GM19023 (cell line): ENCODE data around the gene MAP7.
A peak's percentile ranks its signal among the peaks of the same experiment; 100 is the strongest.
"Not testable (repeated sequence)": the region's sequence is repeated elsewhere in the genome, so short reads cannot be mapped to it uniquely, and the experiment has no call there.

Experiments
- ATAC-seq: cut with Tn5 transposase; IDR thresholded peaks from one replicate; pipeline ENCODE4 v1.9.1; 2021; ENCODE audit warnings: mild to moderate bottlenecking, moderate library complexity; ENCODE audit not compliant: unreplicated experiment

MAP7 gene

GRCh38 chr6:136550330-136551071 lies at the start of gene MAP7:
TSS of gene MAP7 (minus strand) at chr6:136550422. CDS start at chr6:136550408, 14 bp downstream.
- ATAC-seq, result peak; percentile 81

GRCh38 chr6:136599329-136600011 lies 49.2 kb upstream of the MAP7 start:
- no peak for ATAC-seq

GRCh38 chr6:136598048-136598447 lies 47.8 kb upstream of the MAP7 start:
- no peak for ATAC-seq

GRCh38 chr6:136594671-136595070 lies 44.4 kb upstream of the MAP7 start:
- no peak for ATAC-seq

- peak; percentile 93 for ATAC-seq
Measured at GRCh38 chr6:136593748-136594490, 43.7 kb upstream of the MAP7 start.

DNA sequence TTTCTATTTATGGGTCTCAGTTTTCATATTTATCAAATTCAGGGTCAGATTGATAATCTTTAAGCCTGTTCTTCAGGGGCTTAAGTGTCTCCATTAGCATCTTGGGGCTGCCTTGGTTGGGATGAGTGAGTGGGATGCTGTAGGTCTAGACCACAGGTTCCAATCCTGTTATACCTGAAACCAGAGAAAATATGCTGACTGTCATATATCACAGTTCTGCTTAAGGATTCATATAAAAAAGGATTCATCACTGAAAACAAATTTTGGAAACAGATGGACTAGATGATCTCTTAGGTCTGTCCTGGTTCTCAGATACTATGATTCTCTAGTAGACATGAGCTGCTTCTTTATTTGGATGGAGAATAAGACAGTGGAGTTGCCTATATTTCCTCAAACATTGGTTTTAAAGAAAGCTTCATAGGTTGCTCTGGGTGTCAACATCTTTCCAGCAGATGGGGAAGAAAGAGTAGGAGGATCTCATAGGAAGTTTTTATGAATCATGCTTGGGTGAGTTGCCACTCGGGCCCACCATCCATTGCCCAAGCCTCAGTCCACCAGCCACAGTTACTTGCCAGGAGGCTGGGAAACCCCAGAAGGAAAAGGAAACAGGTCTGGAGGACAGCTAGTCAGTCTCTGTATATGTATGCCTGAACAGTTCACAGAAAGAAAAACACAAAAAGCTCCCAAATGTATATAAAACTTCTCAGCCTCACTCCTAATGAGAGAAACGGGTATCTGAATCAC lies 42.9 kb upstream of the MAP7 start:
- ATAC-seq, result no peak

- no peak for ATAC-seq
Measured at GRCh38 chr6:136591617-136592016, 41.4 kb upstream of the MAP7 start.

DNA sequence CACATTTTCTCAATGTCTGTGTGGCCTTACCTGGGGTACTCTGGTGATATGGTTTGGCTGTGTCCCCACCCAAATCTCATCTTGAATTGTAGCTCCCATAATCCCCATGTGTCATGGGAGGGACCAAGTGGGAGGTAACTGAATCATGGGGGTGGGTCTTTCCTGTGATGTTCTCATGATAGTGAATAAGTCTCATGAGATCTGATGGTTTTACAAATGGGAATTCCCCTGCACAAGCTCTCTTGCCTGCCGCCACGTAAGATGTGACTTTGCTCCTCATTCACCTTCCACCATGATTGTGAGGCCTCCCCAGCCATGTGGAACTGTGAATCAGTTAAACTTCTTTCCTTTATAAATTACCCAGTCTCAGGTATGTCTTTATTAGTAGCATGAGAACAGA lies 40.6 kb upstream of the MAP7 start:
- ATAC-seq, result not testable (repeated sequence)

GRCh38 chr6:136587527-136587926 lies 37.3 kb upstream of the MAP7 start:
- no peak for ATAC-seq

DNA sequence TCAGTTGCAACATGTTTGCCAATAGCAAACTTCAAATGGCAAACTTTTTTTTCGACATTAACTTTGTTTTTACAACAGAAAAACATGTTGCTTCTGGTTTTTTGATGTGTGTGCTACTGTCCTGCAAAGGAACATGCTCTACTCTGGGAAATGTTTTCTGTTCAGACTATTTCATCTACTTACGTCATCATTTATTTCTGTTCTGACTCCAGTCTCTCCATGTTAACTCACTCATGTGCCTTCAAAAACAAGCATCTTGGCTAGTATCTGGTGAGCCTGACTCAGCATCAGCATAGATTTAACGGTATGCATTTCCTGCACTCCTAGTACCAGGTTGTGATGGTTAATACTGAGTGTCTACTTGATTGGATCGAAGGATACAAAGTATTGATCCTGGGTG lies 36.1 kb upstream of the MAP7 start:
- ATAC-seq, result no peak

- not testable (repeated sequence) for ATAC-seq
Measured at GRCh38 chr6:136585523-136585922, 35.3 kb upstream of the MAP7 start.

GRCh38 chr6:136584290-136584689 lies 34.1 kb upstream of the MAP7 start:
- ATAC-seq, result not testable (repeated sequence)

GRCh38 chr6:136582711-136583471 lies 32.7 kb upstream of the MAP7 start:
- ATAC-seq, result no peak

- no peak for ATAC-seq
Measured at GRCh38 chr6:136579800-136580199, 29.6 kb upstream of the MAP7 start.

GRCh38 chr6:136576821-136577220 lies 26.6 kb upstream of the MAP7 start:
- ATAC-seq, result no peak

DNA sequence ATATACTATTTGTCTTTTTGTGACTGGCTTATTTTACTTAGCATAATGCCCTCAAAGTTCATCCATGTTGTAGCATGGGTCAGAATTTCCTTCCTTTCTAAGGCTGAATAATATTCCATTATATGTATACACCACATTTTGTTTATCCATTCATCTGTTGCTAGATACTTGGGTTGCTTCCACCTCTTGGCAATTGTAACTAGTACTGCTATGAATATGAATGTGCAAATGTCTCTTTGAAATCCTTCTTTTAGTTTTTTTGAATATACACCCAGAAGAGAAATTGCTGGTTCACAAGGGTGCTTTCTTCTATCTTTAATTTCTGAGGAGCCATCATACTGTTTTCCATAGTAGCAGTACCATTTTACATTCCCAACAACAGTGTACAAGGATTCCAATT lies 21.3 kb upstream of the MAP7 start:
- no peak for ATAC-seq

GRCh38 chr6:136571065-136571464 lies 20.8 kb upstream of the MAP7 start:
- ATAC-seq, result no peak

- no peak for ATAC-seq
Measured at GRCh38 chr6:136568129-136568528, 17.9 kb upstream of the MAP7 start.

- ATAC-seq, result no peak
Measured at GRCh38 chr6:136567688-136568087, 17.5 kb upstream of the MAP7 start.

DNA sequence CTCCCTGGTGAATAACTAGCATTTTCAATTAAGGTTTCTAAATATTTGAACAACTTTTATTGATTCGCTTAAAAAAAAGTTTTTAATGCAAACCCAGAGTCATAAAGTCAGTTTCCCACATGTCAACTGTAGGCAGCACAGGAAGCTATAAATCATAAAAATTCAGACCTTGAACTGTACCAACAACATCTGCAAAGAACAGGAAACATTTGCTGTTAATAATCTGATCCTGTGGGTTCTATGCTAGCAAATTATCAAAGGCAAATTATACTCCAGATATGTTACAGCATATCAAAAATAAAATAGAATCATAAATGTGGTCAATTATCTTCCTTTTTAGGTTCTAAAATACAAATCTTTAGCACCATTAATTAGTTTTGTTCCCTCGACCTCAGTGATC lies 16.6 kb upstream of the MAP7 start:
- ATAC-seq, result no peak
